ENCODE measurements around the gene POLR1D.

The POLR1D gene

GRCh38 chr13:27641711-27642502 lies 20.2 kb downstream of the POLR1D start:
- no peak for DNase-seq

- DNase-seq = no peak
These were observed 21.8 kb downstream of the POLR1D start for GRCh38 chr13:27643334-27644132.

DNA sequence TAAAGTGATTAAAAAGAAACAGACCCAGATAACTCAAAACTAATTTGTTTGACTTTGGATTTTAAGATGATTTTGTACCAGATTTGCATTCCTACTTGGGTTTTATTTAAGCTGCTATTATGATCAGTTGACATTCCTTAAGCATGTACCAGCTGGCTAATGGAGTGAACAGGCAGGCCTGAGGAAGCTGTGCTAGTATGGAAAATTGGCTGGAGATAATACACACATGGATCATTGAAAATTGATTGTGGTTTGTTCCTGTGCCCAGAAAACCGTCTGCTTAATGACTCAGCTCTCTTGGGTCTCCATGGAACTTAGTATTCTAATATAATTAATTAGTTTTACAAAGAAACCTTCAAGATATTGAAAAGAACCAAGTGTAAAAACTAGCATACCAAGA lies 22.6 kb downstream of the POLR1D start:
- no peak for DNase-seq

GRCh38 chr13:27650312-27650711 lies 28.6 kb downstream of the POLR1D start:
- no peak for DNase-seq

DNA sequence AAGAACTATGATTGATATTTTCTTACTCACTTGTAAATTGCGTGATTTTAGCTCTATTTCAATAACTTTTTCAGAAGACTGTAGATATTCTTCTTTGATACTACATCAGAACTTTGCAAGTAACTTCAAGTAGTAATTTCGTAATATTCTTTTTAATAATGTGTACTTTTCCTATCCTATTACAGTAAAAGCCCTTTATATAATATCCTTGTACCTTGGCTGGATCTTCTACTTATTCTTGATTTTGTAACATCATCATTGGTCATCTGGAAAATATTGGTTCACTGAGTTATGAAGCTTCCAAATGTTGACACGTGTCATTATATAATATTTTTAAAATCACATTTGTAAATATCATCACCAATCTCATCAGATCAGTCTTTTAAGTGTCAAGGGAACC lies 32.4 kb downstream of the POLR1D start:
- no peak for DNase-seq

- DNase-seq = no peak
These were observed 33.1 kb downstream of the POLR1D start for GRCh38 chr13:27654816-27655215.

DNA sequence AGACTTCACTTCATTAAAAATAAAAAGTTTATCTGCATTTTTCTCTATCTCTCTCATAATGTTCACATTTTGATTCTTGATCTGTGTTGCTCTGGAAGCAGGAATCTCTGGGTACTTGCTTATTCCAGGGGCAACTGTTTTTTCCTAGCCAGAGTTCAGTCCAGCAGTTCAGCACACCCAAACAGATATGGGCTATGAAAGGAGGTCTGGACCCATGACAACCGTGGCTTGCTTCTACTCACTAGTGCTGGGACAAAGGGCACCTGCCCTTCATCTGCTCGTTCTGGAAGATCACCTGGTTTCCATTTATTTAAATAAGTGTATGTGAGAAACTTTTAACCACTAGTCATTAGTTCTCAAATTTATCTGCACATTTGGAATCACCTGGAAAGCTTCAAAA lies 36.0 kb downstream of the POLR1D start:
- DNase-seq = no peak

DNA sequence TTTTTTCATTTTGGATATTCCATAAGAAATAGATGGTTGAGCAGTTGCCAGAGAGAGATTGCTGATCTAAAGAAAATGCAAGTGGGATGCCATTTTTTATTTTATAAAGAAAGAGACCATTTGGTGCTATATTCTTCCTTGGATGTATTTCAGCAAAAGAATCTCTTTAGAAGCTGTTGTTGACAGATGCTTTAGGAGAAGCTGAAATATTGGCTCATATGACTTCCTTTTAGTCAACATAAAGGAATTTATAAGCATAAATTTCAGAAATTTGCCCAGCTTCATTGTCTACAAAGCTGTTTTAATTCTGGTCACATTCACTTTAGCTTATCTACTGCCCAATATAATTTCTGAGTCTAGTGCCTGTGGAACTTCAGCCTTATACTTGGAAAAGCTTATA lies 36.9 kb downstream of the POLR1D start:
- DNase-seq = no peak

DNA sequence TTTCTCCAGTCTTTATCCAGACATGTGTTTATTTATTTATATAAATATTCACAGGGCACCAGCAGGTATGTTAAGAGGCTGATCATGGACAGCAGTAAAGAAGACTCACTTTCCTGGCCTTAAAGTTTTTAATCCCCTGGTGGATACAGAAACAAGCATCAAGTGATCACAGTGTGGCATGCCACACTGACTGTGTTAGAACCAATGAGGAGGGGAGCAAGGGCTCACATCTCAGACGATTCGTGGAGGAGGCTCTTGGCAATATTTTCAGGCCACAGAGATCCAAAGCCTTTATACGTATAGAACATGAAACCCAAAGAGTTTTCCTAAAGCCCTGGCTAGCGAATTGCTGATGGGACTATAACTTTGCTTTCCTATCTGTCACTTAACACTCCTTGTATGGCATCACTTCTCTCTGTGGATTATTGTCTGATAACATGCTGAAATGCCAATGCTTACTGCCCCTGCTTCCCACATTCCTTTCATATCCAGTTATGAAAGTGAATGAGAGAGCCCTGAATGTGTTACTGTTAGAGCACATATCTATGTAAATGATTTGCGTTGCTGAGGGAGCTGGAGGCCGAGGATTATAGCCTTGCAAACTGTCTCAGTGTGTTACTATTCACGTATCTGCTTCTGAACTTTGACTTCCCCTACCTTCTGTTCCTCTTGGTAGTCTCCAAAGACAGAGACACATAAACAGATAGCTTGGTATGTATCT lies 37.6 kb downstream of the POLR1D start:
- DNase-seq = peak; percentile 27

DNA sequence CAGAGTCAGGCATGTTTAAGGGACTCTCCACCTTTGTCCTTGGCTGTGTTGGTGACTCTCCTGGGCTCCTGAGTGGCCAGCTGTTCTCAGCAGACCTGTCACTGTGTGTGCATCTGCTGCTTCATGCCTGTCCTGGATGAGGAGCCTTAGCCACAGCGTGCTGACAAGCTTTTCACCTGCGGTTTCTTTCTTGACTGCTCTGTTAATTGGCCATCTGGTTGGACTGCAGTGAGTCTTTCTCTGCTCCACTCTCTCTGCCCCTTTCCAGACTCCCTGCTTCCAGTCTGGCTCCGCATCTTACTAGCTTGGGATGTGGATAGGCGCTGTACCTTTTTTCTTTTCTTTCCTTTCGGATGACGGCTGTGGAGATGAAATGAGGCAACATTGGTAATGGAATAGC lies 38.8 kb downstream of the POLR1D start:
- no peak for DNase-seq

DNA sequence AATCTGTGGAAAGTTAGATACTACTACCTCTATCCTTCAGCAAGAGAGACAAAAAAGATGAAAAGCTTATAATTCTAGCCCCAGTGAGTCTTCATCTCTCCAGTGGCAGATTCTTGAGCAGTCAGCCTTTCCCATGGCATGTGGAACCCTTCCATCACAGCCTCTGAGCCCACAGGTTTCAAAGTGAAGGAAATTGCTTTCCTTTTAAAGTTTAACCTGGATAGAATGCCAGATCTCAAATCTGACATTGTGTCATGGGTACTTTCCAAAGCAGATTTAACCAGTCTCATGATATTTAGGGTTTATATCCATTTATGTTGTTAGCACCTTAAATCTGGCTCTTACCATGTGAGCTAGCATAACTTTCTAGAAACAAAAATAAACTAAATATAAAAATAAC lies 39.3 kb downstream of the POLR1D start:
- DNase-seq = no peak

- no peak for DNase-seq
These were observed 41.2 kb downstream of the POLR1D start for GRCh38 chr13:27662738-27663470.

- no peak for DNase-seq
These were observed 42.3 kb downstream of the POLR1D start for GRCh38 chr13:27663947-27664346.

DNA sequence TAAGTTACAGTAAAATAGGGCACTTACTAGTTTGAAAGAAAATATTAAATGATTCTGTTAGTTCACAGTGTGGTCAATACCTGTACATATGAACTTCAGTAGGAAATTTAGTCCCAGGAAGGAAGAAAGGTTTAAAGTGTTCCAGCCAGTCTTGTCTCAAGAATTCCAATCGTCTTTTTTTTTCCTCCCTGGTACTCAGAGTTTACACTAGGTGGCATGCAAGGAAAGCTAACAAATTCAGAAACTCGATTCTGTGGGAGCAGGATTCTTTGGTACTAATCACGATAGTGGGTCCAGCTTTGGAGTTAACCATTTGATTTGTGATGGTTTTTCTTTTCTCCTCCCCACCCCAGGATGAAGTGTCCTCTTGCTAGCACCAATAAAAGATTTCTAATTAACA lies 43.6 kb downstream of the POLR1D start:
- DNase-seq = no peak

DNA sequence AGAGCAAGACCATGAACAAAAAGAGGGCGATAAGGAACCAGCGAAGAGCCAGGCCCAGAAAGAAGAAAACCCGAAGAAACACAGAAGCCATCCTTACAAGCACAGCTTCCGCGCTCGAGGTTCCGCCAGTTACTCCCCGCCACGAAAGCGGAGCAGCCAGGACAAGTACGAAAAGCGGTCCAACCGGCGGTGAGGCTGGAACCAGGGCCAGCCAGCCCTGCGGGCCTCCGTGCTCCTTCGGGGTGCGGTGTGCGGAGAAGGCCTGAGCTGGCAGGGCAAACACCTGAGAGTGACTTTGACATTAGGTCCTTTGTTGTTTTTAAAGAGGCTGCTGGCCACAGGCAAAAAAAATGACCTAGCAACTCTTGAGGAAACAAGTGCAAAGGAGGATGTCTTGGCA lies 44.1 kb downstream of the POLR1D start:
- DNase-seq = no peak

GRCh38 chr13:27666951-27667350 lies 45.3 kb downstream of the POLR1D start:
- DNase-seq = no peak

DNA sequence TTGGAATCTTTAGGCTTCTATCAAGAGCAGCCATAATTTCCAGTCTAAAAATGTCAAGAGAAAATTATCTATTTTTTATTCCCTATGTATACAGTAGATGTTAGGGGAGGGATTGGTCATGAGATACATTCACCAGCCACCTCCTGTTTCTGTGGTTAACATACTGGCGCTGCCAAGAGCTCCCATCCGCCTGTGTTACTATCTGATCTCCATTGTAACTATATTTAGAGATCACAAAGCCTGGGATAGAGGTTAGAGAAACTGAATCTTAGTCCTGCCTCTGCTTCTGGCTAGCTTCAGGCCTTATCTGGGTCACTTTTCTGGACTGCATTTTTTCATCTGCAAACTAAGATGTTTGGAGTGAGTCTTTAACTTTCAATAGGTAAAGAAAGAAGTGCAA lies 46.3 kb downstream of the POLR1D start:
- no peak for DNase-seq

- no peak for DNase-seq
These were observed 49.2 kb downstream of the POLR1D start for GRCh38 chr13:27670861-27671260.

DNA sequence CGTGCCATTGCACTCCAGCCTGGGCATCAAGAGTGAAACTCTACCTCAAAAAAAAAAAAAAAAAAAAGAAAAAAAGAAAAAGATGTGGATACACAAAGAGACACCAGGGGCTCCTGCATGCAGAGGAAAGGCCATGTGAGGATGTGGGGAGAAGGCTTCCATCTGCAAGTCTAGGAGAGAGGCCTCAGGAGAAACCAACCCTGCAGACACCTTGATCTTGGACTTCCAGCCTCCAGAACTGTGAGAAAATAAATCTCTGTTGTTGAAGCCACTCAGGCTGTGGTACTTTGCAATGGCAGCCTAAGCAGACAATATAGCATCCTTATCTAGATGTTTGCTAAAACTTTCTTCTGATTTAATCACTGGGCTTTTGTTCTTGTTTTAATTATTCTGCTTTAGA lies 50.3 kb downstream of the POLR1D start:
- no peak for DNase-seq
